GM19240 (cell line): ENCODE results near the gene OR8B8.
A peak's percentile ranks its signal among the peaks of the same experiment; 100 is the strongest.
"Not testable (repeated sequence)": the region's sequence is repeated elsewhere in the genome, so short reads cannot be mapped to it uniquely, and the experiment has no call there.

Experiments used
- DNase-seq: peaks from one replicate; pipeline ENCODE4 v3.0.0; 2011; ENCODE audit warnings: low spot score; ENCODE audit not compliant: insufficient read length

The OR8B8 gene

DNA sequence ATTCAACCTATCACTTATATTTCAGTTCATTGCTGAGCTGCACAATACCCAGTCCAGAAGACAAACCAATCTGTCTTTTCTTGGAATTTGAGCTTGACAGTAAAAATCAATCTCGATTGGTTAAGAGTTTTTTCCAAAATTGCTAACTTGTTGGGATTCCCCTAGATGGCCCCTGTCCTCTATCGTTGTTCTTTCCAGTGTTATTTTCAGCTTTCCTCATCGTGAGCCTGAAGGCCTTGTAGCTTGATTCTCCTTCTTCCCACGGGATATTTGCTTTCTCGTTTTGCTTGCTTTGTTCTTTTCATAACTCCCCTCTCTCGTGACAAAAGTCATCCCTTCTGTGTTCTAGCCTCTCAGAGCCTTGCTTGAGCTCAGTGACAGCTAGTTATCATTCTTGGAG is 3.1 kb downstream of the OR8B8 start:
- DNase-seq, result no peak

- DNase-seq, result no peak
Measured at GRCh38 chr11:124441519-124441918, 4.0 kb downstream of the OR8B8 start.

DNA sequence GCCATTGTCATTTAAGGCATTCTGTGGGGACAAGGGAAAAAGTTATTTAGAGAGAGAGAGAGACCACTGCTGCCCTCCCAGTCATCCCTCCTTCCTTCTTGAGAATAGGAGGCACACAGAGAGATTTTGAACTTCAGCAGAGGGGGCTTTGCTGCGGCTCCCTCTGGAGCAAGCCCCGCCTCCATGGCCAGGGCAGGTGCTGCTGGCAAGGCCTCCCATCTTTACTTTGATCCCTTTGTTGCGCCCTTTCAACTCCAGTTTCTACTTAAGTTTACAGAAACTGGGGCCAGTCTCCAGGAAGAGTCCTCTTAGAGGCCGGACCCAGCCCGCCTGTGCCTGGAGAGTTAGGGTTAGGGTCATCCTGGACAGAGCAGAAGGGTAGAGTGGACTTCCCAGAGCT is 4.4 kb downstream of the OR8B8 start:
- DNase-seq, result no peak

GRCh38 chr11:124440608-124441007 is 4.9 kb downstream of the OR8B8 start:
- no peak for DNase-seq

DNA sequence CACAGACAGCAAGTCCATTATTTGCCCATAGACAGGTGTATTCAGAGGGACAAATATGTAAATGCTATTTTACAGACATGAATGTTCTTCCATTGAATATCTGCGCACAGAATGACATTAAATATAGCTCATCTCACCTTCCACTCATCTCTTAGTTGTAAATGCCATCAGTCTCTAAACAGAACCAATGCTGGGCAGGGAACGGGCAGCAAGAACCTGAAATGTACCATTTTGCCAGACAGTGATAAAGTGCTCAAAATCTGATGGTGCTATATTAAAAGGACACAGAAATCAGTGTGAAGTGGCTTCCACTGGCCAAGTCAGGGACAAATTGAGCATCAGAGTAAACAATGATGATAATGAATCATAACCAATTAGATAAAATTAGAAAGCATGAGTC is 10.8 kb downstream of the OR8B8 start:
- no peak for DNase-seq

DNA sequence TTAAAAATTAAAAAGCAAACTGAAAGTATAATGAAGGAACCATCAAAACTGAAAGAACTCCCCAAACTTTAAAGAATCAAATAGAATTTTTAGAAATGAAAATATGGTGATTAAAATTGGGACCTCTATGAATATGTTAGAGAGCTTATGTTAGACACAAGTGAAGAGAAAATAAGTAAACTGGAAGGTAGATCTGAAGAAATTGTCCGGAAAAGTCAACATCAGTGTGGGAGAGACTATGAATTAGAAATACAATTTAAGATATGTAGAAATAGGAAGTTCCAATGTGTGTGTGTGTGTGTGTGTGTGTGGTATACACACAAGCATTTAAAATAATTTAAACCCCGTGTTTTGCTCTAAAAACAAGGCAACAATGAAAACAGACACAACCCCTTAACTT is 15.9 kb downstream of the OR8B8 start:
- no peak for DNase-seq

- no peak for DNase-seq
Measured at GRCh38 chr11:124424384-124424921, 21.0 kb downstream of the OR8B8 start, which contains the start of gene OR8B4. Gene OR8B4 (minus strand): TSS chr11:124424871. CDS start chr11:124424871, 0 bp downstream.

- no peak for DNase-seq
Measured at GRCh38 chr11:124421043-124421442, 24.5 kb downstream of the OR8B8 start.

GRCh38 chr11:124415356-124415923 is 30.1 kb downstream of the OR8B8 start:
- DNase-seq, result no peak

DNA sequence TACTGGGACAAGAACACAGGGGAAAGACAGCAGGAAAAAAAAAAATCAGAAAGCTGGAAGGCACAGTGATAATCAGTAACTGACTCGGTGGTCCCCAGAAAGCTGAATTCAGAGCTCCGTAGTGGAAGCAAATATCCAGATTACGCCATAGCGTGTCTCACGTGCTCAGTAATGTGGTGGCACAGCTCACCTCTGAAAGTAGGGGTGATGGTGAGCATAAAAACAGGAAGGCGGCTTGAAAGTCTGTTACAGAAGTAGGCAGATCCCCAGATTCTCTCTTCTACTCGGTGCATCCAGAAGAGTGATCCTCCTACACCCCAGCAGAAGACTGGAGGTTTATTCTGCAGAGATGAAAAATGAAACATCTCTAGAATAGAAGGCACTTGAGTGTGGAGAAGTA is 35.6 kb downstream of the OR8B8 start:
- no peak for DNase-seq

DNA sequence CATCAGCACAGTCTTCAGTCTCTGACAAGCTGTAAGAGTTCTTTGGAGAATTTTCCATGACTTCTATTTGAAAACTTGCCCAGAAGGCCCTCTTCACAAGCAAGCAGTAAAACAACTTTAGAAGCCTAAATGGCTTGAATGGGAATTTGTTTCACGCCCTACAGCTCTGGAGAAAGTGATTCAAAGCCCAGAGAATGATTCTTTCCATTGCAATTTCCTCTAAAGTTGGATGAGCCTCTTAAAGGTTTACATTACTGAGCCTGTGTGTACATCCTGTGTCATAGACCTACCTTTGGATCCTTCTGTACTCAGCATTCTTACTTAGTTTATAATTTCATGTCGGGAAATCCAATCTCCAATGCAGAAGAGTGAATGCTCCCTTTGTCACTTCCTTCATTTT is 39.9 kb downstream of the OR8B8 start:
- no peak for DNase-seq

- DNase-seq, result not testable (repeated sequence)
Measured at GRCh38 chr11:124403186-124403585, 42.3 kb downstream of the OR8B8 start.

DNA sequence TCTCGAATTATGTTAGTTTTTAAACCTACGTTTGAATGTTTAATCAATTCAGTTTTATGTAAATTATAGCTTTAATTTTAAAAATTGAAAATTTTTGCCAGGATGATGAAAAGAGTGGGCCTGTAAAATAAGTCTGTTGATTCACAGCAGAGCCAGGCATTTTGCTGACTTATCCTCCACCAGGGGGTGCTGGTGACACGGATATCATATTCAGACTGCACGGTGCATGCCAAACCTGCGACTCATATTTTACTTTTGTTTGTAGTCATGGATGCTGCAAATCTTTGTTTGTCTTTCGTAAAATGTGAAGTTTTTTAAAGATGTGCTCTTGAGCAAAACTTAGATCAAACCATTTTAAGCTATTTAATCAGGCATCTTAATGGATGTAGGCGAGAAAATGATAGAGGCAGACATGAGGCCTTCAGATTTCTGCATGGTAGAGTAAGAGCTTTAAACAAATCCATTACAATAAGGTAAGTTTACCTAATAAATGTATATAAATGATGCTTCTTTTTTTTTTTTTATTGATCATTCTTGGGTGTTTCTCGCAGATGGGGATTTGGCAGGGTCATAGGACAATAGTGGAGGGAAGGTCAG is 43.1 kb downstream of the OR8B8 start:
- peak; percentile 8 for DNase-seq

GRCh38 chr11:124398924-124399323 is 46.6 kb downstream of the OR8B8 start, which contains the start of gene OR8B3:
Gene OR8B3 (minus strand): TSS chr11:124399024. CDS start chr11:124397351, 1,673 bp downstream.
- DNase-seq, result no peak

DNA sequence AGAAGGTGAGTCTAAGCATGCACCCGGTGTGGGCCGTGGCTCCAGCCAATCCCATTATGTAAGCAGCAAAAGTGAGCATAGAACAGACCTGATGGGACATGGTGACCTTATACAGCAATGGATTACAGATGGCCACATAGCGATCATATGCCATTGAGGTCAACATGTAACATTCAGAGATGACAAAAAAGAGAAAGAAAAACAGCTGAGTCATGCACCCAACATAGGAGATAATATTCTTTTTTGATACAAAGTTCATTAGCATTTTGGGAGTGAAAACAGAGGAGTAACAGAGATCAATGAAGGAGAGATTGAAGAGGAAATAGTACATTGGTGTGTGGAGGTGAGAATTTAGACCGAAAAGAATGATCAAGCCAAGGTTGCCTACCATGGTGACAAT is 48.6 kb downstream of the OR8B8 start:
- DNase-seq, result not testable (repeated sequence)

GRCh38 chr11:124394408-124394807 is 51.1 kb downstream of the OR8B8 start:
- DNase-seq, result no peak
